Activated T-cell treated with anti-CD3 and anti-CD28 coated beads for 48 hours (primary cell): Measurements from ENCODE around the gene CEP290.

ENCODE experiments used
- DNase-seq: peaks from one replicate; pipeline ENCODE4 v3.0.0-alpha.2; 2020; ENCODE audit warnings: low read depth

Gene CEP290

GRCh38 chr12:88141774-88142609, at the start of gene CEP290, which contains the start of gene TMTC3:
Gene CEP290, minus strand, starts transcription at chr12:88142088. Its CDS starts 781 bp downstream, at chr12:88141307.
Gene TMTC3, plus strand, starts transcription at chr12:88142307. Its CDS starts 6,009 bp downstream, at chr12:88148316.
- DNase-seq = peak; percentile 83

- DNase-seq = no peak
Observed at GRCh38 chr12:88188180-88188579, 46.3 kb upstream of the CEP290 start.

- DNase-seq = no peak
Observed at GRCh38 chr12:88187571-88187970, 45.7 kb upstream of the CEP290 start.

- DNase-seq = no peak
Observed at GRCh38 chr12:88185988-88186387, 44.1 kb upstream of the CEP290 start.

GRCh38 chr12:88185279-88185678, 43.4 kb upstream of the CEP290 start:
- no peak for DNase-seq

- DNase-seq = no peak
Observed at GRCh38 chr12:88184196-88184595, 42.3 kb upstream of the CEP290 start.

GRCh38 chr12:88182416-88182815, 40.5 kb upstream of the CEP290 start:
- no peak for DNase-seq

GRCh38 chr12:88181881-88182280, 40.0 kb upstream of the CEP290 start:
- DNase-seq = no peak

GRCh38 chr12:88179436-88180014, 37.6 kb upstream of the CEP290 start:
- DNase-seq = no peak

- no peak for DNase-seq
Observed at GRCh38 chr12:88175544-88175943, 33.7 kb upstream of the CEP290 start.

- DNase-seq = no peak
Observed at GRCh38 chr12:88172844-88173407, 31.0 kb upstream of the CEP290 start.

- no peak for DNase-seq
Observed at GRCh38 chr12:88167384-88167783, 25.5 kb upstream of the CEP290 start.

- no peak for DNase-seq
Observed at GRCh38 chr12:88166179-88166578, 24.3 kb upstream of the CEP290 start.

GRCh38 chr12:88163371-88163770, 21.5 kb upstream of the CEP290 start:
- no peak for DNase-seq

GRCh38 chr12:88156075-88156654, 14.3 kb upstream of the CEP290 start:
- no peak for DNase-seq

GRCh38 chr12:88153959-88154358, 12.1 kb upstream of the CEP290 start:
- no peak for DNase-seq

- no peak for DNase-seq
Observed at GRCh38 chr12:88150063-88150462, 8.2 kb upstream of the CEP290 start.

GRCh38 chr12:88145567-88146505, 3.9 kb upstream of the CEP290 start:
- DNase-seq = no peak

GRCh38 chr12:88144546-88145468, 2.9 kb upstream of the CEP290 start:
- DNase-seq = no peak

- DNase-seq = no peak
Observed at GRCh38 chr12:88144037-88144436, 2.1 kb upstream of the CEP290 start.

GRCh38 chr12:88142610-88142991, 713 bp upstream of the CEP290 start:
- DNase-seq = peak; percentile 17
